PC-3 (cell line): ENCODE results near the gene OR2T10.

Source experiments
- EZH2 ChIP-seq: fragments of 300-600 bp; sonication (generic); IDR thresholded peaks from one replicate; pipeline ENCODE4 v1.6.1; 2017; ENCODE audit warnings: antibody characterized with exemption, mild to moderate bottlenecking, low read length; ENCODE audit not compliant: unreplicated experiment
- EZH2phosphoT487 ChIP-seq: fragments of 300-600 bp; sonication (generic); IDR thresholded peaks from 2 replicates; pipeline ENCODE4 v1.6.1; 2018; ENCODE audit warnings: mild to moderate bottlenecking, antibody characterized with exemption, low read length, borderline replicate concordance
- TF ChIP-seq, protein P1 (sequence below): fragments of 300-600 bp; sonication (generic); conservative IDR thresholded peaks from 2 replicates; pipeline ENCODE4 v1.5.1; 2017; ENCODE audit warnings: antibody characterized with exemption, low read depth, mild to moderate bottlenecking, low read length

DNA sequence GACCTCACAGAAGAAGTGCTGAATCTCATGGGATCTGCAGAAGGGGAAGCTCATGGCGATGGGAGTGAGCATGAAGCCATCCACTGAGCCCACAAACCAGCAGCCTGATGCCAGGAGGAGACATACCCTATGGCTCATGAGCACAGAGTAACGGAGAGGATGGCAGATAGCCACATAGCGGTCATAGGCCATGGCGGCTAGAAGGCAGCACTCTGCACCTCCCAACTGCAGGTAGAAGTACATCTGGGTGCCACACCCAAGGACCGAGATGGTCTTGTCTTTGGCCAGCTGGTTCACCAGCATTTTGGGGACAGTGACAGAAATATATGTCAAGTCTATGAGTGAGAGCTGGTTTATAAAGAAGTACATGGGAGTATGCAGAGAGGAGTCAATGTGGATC is 4.3 kb downstream of the OR2T10 start:
- TF ChIP-seq EZH2 (no peak), EZH2phosphoT487 (no peak)
- TF ChIP-seq, protein P1, sequence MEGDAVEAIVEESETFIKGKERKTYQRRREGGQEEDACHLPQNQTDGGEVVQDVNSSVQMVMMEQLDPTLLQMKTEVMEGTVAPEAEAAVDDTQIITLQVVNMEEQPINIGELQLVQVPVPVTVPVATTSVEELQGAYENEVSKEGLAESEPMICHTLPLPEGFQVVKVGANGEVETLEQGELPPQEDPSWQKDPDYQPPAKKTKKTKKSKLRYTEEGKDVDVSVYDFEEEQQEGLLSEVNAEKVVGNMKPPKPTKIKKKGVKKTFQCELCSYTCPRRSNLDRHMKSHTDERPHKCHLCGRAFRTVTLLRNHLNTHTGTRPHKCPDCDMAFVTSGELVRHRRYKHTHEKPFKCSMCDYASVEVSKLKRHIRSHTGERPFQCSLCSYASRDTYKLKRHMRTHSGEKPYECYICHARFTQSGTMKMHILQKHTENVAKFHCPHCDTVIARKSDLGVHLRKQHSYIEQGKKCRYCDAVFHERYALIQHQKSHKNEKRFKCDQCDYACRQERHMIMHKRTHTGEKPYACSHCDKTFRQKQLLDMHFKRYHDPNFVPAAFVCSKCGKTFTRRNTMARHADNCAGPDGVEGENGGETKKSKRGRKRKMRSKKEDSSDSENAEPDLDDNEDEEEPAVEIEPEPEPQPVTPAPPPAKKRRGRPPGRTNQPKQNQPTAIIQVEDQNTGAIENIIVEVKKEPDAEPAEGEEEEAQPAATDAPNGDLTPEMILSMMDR: no peak
